ENCODE measurements around the gene HDHD2.
"Not testable (repeated sequence)": the region's sequence is repeated elsewhere in the genome, so short reads cannot be mapped to it uniquely, and the experiment has no call there.

The HDHD2 gene

DNA sequence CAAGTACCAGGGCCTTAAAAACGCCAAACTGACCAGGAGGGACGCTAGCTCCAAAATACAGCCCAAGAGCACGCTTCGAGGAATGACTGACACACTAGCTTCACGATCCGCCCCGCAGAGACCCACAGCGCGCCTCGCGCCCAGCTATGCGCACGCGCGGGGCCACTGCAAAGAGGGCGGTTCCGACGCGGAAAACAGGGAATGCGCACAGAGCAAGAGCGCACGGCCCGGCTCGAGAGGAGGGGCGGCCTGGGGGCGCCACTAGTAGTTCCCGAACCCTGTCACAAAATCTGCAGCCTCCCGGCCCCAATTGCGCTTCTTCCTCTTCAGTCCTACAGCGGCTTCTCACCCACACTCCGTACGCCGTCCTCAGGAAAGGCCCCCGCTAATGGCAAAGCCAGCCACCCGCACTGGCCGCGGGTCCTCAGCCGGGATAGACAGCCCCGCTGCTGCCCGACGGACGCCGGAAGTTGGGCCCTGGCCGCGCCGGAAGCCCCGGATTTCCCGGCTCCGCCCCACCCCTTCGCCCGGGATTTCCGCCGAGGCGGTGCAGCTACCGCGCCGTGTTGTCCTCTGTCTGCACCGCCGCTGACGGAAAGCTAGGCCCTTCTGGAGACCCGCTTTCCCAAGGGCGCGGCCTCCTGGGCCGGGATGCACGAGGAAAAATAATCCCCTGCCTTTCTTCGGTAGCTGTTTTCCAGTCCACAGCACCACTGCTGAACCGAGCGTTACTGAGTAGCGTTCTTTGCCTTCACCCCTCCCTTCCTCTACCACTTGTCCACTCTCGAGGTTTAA lies at the start of gene HDHD2:
Gene HDHD2, minus strand, starts transcription at position 472 of the 795 bp plus-strand sequence. CDS start 14,061 bp downstream, outside the sequence.
- peak; percentile 76 for DNase-seq (ENCODE audit: extremely low spot score, insufficient read length, low read depth)
- peak; percentile 74 for FAIRE-seq

DNA sequence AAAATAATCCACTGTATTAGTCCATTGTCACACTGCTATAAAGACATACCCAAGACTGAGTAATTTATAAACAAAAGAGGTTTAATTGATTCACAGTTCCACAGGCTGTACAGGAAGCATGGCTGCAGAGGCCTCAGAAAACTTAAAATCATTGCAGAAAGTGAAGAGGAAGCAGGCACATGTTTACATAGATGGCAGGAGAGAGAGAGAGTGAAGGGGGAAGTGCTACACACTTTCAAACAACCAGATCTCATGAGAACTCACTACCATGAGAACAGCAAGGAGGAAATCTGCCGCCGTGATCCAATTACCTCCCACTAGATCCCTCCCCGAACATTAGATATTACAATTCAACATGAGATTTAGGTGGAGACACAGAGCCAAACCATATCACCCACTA lies 45.7 kb upstream of the HDHD2 start:
- DNase-seq (ENCODE audit: extremely low spot score, insufficient read length, low read depth); FAIRE-seq: not testable (repeated sequence)

DNA sequence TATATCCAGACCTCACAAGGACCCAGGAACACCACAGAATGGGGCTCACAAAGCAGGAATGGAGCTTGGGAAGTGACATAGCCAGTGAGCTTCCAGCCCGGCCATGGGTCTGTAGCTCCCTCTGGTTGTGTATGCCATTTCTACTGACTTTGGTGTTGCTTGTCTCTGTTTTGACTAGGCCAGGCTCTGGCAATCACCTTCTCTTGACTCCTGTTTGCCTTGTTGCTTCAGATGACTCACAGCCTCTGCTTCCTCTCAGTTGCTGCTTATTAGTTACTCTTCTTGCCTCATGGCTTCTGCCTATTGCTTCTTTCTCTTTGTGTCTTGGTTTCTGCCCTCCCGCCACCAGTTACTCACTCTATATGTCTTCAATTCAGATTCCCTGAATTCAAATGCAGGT lies 41.7 kb upstream of the HDHD2 start:
- DNase-seq (ENCODE audit: extremely low spot score, insufficient read length, low read depth) (no peak), FAIRE-seq (no peak)

GRCh38 chr18:47187721-47188120 lies 37.4 kb upstream of the HDHD2 start:
- DNase-seq (ENCODE audit: extremely low spot score, insufficient read length, low read depth), result no peak

DNA sequence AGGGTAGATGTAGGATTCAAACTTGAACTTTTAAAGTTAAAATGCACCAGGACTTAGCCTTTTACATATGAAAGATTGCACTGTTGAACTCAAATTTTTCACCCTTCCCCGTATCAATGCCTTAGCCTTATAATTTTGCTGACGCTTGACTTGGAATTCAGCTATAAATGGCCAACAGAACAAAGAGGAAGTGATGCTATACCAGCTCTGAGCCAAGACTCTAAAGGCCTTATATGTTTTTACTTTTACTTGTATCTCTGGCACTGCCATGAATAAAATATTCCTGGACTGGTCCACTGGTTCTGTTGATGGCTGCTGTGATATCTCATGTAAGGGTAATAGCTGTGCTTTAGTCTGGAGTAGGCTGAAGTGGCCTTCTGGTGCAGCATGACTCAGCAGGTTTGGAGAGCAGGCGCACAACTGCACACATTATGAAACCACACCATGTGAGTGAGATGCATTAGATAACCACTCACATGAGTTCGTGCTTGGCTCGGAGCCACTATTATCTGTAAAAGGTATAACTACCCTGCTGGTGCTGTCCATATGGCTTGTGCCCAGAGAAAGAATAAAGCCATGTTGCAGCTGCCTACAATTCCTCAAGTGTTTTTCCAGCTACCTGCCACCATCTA lies 34.2 kb upstream of the HDHD2 start:
- DNase-seq (ENCODE audit: extremely low spot score, insufficient read length, low read depth), result no peak
- FAIRE-seq, result no peak

More at GRCh38 chr18:47187721-47188120, 37.4 kb upstream of the HDHD2 start:
- FAIRE-seq, result no peak

- not testable (repeated sequence) for FAIRE-seq; DNase-seq (ENCODE audit: extremely low spot score, insufficient read length, low read depth)
Measured at GRCh38 chr18:47182156-47182555, 31.9 kb upstream of the HDHD2 start.

DNA sequence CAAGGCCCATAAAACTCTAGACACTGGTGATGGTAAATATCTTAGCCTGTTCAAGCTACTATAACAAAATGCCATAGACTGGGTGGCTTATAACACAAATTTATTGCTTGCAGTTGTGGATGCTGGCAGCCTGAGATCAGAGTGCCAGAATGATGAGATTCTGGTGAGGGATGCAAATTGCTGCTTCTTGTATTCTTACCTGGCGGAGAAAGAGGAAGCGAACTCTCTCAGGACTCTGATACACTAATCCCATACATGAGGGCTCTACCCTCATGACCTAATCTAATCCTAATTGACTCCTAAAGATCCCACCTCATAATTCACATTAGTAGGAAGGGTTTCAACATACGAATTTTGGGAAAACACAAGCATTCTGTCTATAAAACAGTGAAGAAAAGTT lies 30.5 kb upstream of the HDHD2 start:
- DNase-seq (ENCODE audit: extremely low spot score, insufficient read length, low read depth), result no peak
- no peak for FAIRE-seq

DNA sequence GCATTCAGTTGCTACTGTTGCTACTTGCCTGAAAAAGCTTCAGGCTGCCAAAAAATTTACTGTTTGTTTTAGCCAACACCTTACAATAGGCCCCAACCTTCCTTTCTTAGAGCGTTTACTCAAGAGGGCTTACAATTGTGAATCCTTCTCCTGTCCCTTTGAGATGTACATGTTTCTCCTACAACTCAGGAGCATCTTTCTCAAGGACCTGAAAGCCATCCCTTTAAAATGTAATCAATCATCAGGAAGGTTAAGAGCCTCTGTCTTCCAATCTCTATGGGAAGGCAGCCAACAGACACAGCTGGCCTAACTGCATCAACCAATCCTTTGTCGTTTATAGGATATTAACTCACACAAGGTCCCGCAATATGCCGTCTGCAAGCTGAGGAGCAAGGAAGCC lies 29.2 kb upstream of the HDHD2 start:
- no peak for FAIRE-seq
- DNase-seq (ENCODE audit: extremely low spot score, insufficient read length, low read depth), result no peak

- DNase-seq (ENCODE audit: extremely low spot score, insufficient read length, low read depth) (peak; percentile 82), FAIRE-seq (peak; percentile 80)
Measured at GRCh38 chr18:47175898-47176575, 25.7 kb upstream of the HDHD2 start, which contains the start of gene IER3IP1. Gene IER3IP1 (minus strand): TSS chr18:47176364. CDS start chr18:47176277, 87 bp downstream.

GRCh38 chr18:47175283-47175897 lies 25.1 kb upstream of the HDHD2 start:
- peak; percentile 31 for FAIRE-seq
- no peak for DNase-seq (ENCODE audit: extremely low spot score, insufficient read length, low read depth)

DNA sequence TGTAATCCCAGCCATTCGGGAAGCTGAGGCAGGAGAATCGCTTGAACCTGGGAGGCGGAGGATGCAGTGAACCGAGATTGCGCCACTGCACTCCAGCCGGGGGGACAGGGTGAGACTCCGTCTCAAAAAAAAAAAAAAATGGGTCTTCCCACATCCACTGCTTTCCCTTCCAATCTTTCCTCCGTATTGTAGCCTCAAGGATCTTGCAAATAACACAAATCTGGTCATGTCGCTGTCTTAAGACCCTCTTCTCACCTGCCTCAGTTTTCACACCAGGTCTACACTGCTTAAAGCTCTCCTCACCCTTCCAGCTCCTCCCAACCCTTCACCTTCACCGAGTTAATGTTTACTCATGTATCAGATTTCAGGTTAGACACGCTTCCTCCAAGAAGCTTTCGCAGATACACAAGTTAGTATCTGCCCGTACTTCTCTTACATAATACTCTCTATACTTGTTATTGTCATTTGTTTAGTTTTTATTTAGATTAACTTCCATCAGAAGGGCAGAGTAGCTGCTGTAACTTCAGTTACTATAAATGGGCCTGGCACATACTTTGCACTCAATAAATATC lies 24.3 kb upstream of the HDHD2 start:
- DNase-seq (ENCODE audit: extremely low spot score, insufficient read length, low read depth), result no peak
- no peak for FAIRE-seq

DNA sequence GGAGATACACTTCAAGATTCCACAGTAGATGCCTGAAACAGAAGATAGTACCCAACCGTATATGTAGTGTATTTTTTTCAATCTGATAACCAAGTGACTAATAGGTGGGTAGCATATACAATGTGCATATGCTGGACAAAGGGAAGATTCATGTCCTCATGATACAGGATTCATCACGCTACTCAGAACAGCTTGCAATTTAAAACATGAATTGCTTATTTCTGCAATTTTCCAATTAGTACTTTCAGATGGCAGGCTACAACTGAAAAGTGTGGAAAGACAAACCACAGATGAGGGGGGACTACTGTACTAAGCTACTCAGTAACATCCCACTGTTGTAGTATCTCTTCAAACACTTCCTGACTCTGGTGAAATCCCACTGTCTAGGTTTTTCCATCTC lies 22.2 kb upstream of the HDHD2 start:
- FAIRE-seq (no peak), DNase-seq (ENCODE audit: extremely low spot score, insufficient read length, low read depth) (no peak)

- FAIRE-seq (no peak), DNase-seq (ENCODE audit: extremely low spot score, insufficient read length, low read depth) (no peak)
Measured at GRCh38 chr18:47168913-47169312, 18.6 kb upstream of the HDHD2 start.

GRCh38 chr18:47168509-47168908 lies 18.2 kb upstream of the HDHD2 start:
- no peak for DNase-seq (ENCODE audit: extremely low spot score, insufficient read length, low read depth)
- FAIRE-seq, result no peak

DNA sequence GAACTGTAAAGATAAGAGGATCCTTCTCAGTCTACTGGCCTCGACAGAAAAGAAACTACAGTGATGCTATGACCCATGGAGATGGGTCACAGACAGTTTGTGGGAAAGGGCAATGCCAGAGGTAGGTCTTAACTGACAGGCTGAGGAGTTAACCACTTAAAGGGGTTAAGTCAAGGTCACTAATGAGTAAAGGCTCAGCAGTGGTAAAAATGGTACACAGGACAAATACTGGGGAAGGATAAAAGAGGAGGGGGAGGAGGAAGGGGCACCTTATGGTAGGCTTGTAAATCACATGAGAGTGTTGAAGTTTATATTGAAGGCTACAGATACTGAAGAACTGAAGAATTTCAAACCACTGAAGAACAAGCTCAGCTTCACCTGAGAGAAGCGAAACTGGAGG lies 16.0 kb upstream of the HDHD2 start:
- peak; percentile 36 for FAIRE-seq
- no peak for DNase-seq (ENCODE audit: extremely low spot score, insufficient read length, low read depth)

- DNase-seq (ENCODE audit: extremely low spot score, insufficient read length, low read depth), result no peak
- peak; percentile 90 for FAIRE-seq
Measured at GRCh38 chr18:47163241-47163640, 12.9 kb upstream of the HDHD2 start.

DNA sequence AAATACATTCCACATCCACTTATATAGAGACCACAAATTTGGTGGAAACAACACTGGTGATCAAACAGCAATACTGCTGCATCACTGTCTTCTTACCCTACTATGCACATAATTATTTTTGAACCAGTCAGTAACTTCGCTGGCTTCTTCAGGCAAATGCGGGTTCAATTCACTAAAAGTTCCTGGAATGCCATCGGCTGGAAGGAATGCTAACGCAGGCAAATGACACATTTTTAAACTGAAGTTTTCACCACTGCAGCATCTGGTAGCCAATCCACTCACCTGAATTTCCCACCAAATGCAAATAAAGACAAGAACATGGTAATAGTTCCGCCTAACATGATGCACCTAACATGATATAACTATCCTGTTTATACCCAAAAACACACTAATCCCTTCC lies 10.0 kb upstream of the HDHD2 start:
- FAIRE-seq, result no peak
- no peak for DNase-seq (ENCODE audit: extremely low spot score, insufficient read length, low read depth)

GRCh38 chr18:47158404-47158803 lies 8.1 kb upstream of the HDHD2 start:
- DNase-seq (ENCODE audit: extremely low spot score, insufficient read length, low read depth); FAIRE-seq: not testable (repeated sequence)

- DNase-seq (ENCODE audit: extremely low spot score, insufficient read length, low read depth) (no peak), FAIRE-seq (no peak)
Measured at GRCh38 chr18:47151439-47151838, 1.1 kb upstream of the HDHD2 start.

GRCh38 chr18:47150824-47151366 lies 595 bp upstream of the HDHD2 start:
- FAIRE-seq (peak; percentile 5), DNase-seq (ENCODE audit: extremely low spot score, insufficient read length, low read depth) (no peak)

Measured in GM18507 (cell line).